GM21529 (cell line): Measurements from ENCODE around the gene FAM124A.

ENCODE experiments used
- ATAC-seq: cut with Tn5 transposase; IDR thresholded peaks from one replicate; pipeline ENCODE4 v1.9.1; 2021; ENCODE audit not compliant: unreplicated experiment

Gene FAM124A

GRCh38 chr13:51241720-51242119 lies 19.5 kb downstream of the FAM124A start:
- no peak for ATAC-seq

GRCh38 chr13:51243227-51243626 lies 21.0 kb downstream of the FAM124A start:
- no peak for ATAC-seq

- no peak for ATAC-seq
Measured at GRCh38 chr13:51243832-51244231, 21.6 kb downstream of the FAM124A start.

GRCh38 chr13:51244637-51245405 lies 22.6 kb downstream of the FAM124A start:
- ATAC-seq = no peak

GRCh38 chr13:51245583-51245982 lies 23.4 kb downstream of the FAM124A start:
- no peak for ATAC-seq

GRCh38 chr13:51246025-51246417 lies 23.8 kb downstream of the FAM124A start:
- ATAC-seq = no peak

GRCh38 chr13:51246418-51247277 lies 24.4 kb downstream of the FAM124A start:
- ATAC-seq = no peak

GRCh38 chr13:51249255-51249654 lies 27.1 kb downstream of the FAM124A start:
- ATAC-seq = no peak

- ATAC-seq = no peak
Measured at GRCh38 chr13:51249770-51250741, 27.9 kb downstream of the FAM124A start.

- no peak for ATAC-seq
Measured at GRCh38 chr13:51251480-51251879, 29.3 kb downstream of the FAM124A start.

GRCh38 chr13:51252954-51253532 lies 30.8 kb downstream of the FAM124A start:
- ATAC-seq = no peak

- no peak for ATAC-seq
Measured at GRCh38 chr13:51255556-51255955, 33.4 kb downstream of the FAM124A start.

- ATAC-seq = no peak
Measured at GRCh38 chr13:51257187-51257586, 35.0 kb downstream of the FAM124A start.

GRCh38 chr13:51258612-51259548 lies 36.7 kb downstream of the FAM124A start:
- ATAC-seq = no peak

- ATAC-seq = no peak
Measured at GRCh38 chr13:51260154-51260553, 38.0 kb downstream of the FAM124A start.

- no peak for ATAC-seq
Measured at GRCh38 chr13:51261610-51262249, 39.5 kb downstream of the FAM124A start.

GRCh38 chr13:51262501-51263211 lies 40.5 kb downstream of the FAM124A start:
- ATAC-seq = no peak

- ATAC-seq = no peak
Measured at GRCh38 chr13:51266642-51267041, 44.4 kb downstream of the FAM124A start.
